ENCODE data around the gene SAMD3. TPM values are rescaled to one million over a fixed set of nuclear protein-coding genes. Genes with fewer than 3 reads are reported as not detected.
"Not testable (repeated sequence)": the region's sequence is repeated elsewhere in the genome, so short reads cannot be mapped to it uniquely, and the experiment has no call there.

The SAMD3 gene
- total RNA-seq, 1 experiment from 2014 or later, result 3.8 TPM

GRCh38 chr6:130134582-130134981, 88.2 kb downstream of the SAMD3 start:
- DNase-seq (ENCODE audit: low read depth), result no peak

GRCh38 chr6:130132286-130132701, 90.5 kb downstream of the SAMD3 start:
- no peak for DNase-seq (ENCODE audit: low read depth)

- no peak for DNase-seq (ENCODE audit: low read depth)
Observed at GRCh38 chr6:130129762-130130246, 92.9 kb downstream of the SAMD3 start.

- DNase-seq (ENCODE audit: low read depth), result no peak
Observed at GRCh38 chr6:130128326-130128725, 94.4 kb downstream of the SAMD3 start.

GRCh38 chr6:130127195-130127594, 95.6 kb downstream of the SAMD3 start:
- DNase-seq (ENCODE audit: low read depth), result no peak

GRCh38 chr6:130122243-130122642, 100.5 kb downstream of the SAMD3 start:
- no peak for DNase-seq (ENCODE audit: low read depth)

- no peak for DNase-seq (ENCODE audit: low read depth)
Observed at GRCh38 chr6:130120731-130121130, 102.0 kb downstream of the SAMD3 start.

- DNase-seq (ENCODE audit: low read depth), result no peak
Observed at GRCh38 chr6:130119211-130119610, 103.5 kb downstream of the SAMD3 start.

- no peak for DNase-seq (ENCODE audit: low read depth)
Observed at GRCh38 chr6:130118236-130118635, 104.5 kb downstream of the SAMD3 start.

- not testable (repeated sequence) for DNase-seq (ENCODE audit: low read depth)
Observed at GRCh38 chr6:130117187-130117701, 105.5 kb downstream of the SAMD3 start.

GRCh38 chr6:130116273-130116672, 106.5 kb downstream of the SAMD3 start:
- DNase-seq (ENCODE audit: low read depth), result no peak

GRCh38 chr6:130115036-130115435, 107.7 kb downstream of the SAMD3 start:
- DNase-seq (ENCODE audit: low read depth), result no peak

GRCh38 chr6:130113201-130113710, 109.5 kb downstream of the SAMD3 start:
- DNase-seq (ENCODE audit: low read depth), result no peak

- DNase-seq (ENCODE audit: low read depth), result no peak
Observed at GRCh38 chr6:130111031-130111430, 111.7 kb downstream of the SAMD3 start.

GRCh38 chr6:130107710-130108109, 115.0 kb downstream of the SAMD3 start:
- DNase-seq (ENCODE audit: low read depth), result no peak

GRCh38 chr6:130105996-130106704, 116.6 kb downstream of the SAMD3 start:
- DNase-seq (ENCODE audit: low read depth), result no peak

GRCh38 chr6:130099119-130099518, 123.6 kb downstream of the SAMD3 start:
- DNase-seq (ENCODE audit: low read depth), result no peak

GRCh38 chr6:130098317-130098716, 124.4 kb downstream of the SAMD3 start:
- DNase-seq (ENCODE audit: low read depth), result no peak

Other genes with a start within 250 kb of the SAMD3 start
- gene L3MBTL3, start 204.4 kb downstream of the SAMD3 start, total RNA-seq (2014; rRNA removed; shearing (Covaris generic)), result 5.2 and 6.2 TPM in 2 replicates
- gene TMEM200A, start 143.1 kb upstream of the SAMD3 start, total RNA-seq (2014; rRNA removed; shearing (Covaris generic)), result 21.3 and 23.2 TPM in 2 replicates